Measurements from ENCODE around the gene THBS3.

Gene THBS3

DNA sequence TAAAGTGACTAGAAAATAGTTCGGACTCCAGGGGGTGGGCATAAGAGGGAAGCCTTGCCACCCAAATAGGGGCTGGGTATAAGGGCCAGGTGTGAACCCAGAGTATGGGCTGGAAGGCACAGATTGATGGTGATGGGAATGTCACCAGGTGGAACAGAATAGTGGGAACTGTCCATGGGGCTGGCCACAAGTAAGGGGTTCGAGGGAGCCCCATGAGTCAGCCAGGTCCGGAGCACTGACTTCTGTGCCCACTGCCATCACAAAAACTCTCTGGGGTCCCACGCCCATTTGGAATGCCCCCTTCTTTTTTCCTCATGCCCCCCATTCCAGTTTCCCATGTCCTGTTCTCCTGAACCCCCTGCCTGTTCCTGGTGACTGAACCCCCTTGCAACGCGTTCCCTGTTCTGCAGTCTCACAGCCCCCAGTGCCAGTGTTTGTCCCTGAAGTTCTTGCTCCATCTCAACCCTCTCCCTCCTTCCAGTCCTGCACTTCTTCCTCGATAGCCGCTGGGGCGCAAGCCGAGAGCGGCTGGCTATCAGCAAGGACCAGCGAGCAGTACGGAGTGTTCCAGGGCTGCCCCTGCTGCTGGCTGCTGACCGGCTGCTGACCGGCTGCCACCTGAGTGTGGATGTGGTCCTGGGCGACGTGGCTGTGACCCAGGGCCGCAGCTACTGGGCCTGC, 26.2 kb downstream of the THBS3 start:
- Histone ChIP-seq H3K4me3 (ENCODE audit: low read length) (no peak overlapping the region), H3K4me1 (ENCODE audit: low read length) (peaks cover 31% of the 10 kb centered on the region), H3K27ac (ENCODE audit: low read length) (no peak overlapping the region), H3K9ac (ENCODE audit: low read length) (no peak overlapping the region), H4K20me1 (ENCODE audit: insufficient read depth, low read length) (no peaks in the 10 kb centered on the region), H3K4me2 (ENCODE audit: low read length) (no peak overlapping the region), H3K27me3 (ENCODE audit: low read depth, low read length) (no peaks in the 10 kb centered on the region), H3K79me2 (ENCODE audit: low read length) (no peaks in the 10 kb centered on the region), H2AFZ (ENCODE audit: low read depth, low read length) (no peak overlapping the region), H3K9me3 (ENCODE audit: insufficient read depth, low read length) (no peaks in the 10 kb centered on the region), H3K36me3 (replicated peaks; ENCODE audit: low read depth, low read length) (peaks cover 19% of the 10 kb centered on the region)
- TF ChIP-seq, protein P1, sequence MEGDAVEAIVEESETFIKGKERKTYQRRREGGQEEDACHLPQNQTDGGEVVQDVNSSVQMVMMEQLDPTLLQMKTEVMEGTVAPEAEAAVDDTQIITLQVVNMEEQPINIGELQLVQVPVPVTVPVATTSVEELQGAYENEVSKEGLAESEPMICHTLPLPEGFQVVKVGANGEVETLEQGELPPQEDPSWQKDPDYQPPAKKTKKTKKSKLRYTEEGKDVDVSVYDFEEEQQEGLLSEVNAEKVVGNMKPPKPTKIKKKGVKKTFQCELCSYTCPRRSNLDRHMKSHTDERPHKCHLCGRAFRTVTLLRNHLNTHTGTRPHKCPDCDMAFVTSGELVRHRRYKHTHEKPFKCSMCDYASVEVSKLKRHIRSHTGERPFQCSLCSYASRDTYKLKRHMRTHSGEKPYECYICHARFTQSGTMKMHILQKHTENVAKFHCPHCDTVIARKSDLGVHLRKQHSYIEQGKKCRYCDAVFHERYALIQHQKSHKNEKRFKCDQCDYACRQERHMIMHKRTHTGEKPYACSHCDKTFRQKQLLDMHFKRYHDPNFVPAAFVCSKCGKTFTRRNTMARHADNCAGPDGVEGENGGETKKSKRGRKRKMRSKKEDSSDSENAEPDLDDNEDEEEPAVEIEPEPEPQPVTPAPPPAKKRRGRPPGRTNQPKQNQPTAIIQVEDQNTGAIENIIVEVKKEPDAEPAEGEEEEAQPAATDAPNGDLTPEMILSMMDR (IDR thresholded peaks at IDR 0.05; ENCODE audit: low read depth, low read length): no peak
- no peak for TF ChIP-seq EZH2phosphoT487 (IDR thresholded peaks at IDR 0.05; ENCODE audit: low read depth)

DNA sequence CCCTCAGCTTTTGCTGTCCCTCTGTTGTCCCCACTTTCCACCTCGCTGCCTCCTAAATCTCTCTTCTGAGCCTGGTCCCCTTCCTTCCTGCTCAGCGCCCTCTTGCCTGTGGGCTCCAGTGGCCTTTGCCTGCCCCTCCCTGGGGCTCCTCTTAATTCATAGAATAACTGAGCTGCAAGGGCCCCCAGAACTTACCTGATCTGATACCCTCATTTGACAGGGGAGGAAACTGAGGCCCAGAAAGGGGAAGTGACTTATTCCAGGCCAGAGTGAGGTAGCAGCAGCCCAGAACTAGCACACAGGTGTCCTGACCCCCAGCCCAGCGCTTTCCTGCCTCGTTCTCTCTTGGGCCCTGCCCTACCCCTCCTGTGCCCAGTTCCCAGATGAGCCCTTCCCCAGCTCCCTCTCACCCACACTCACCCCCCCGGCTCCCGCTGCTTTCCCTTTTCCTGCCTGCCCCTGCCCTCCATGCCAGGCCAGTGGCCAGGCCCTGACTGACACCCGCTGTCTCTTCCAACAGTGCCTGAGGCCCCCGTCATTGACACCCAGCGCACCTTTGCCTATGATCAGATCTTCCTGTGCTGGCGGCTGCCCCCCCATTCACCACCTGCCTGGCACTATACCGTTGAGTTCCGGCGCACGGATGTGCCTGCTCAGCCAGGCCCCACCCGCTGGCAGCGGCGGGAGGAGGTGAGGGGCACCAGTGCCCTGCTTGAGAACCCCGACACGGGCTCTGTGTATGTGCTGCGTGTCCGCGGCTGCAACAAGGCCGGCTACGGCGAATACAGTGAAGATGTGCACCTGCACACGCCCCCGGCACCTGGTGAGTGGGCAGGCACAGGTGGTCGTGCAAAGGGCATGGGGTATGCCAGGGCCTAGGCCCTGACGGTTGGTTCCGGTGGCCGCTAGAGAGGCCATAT, 28.3 kb downstream of the THBS3 start:
- Histone ChIP-seq H3K27ac (ENCODE audit: low read length) (no peak overlapping the region), H3K27me3 (ENCODE audit: low read depth, low read length) (no peaks in the 10 kb centered on the region), H3K36me3 (replicated peaks; ENCODE audit: low read depth, low read length) (peaks cover 19% of the 10 kb centered on the region), H4K20me1 (ENCODE audit: insufficient read depth, low read length) (no peaks in the 10 kb centered on the region), H3K9me3 (ENCODE audit: insufficient read depth, low read length) (no peaks in the 10 kb centered on the region), H3K4me2 (ENCODE audit: low read length) (no peak overlapping the region), H2AFZ (ENCODE audit: low read depth, low read length) (no peak overlapping the region), H3K4me1 (ENCODE audit: low read length) (peaks cover 21% of the 10 kb centered on the region), H3K9ac (ENCODE audit: low read length) (no peak overlapping the region), H3K4me3 (ENCODE audit: low read length) (no peak overlapping the region), H3K79me2 (ENCODE audit: low read length) (no peaks in the 10 kb centered on the region)
- TF ChIP-seq, protein P1 (IDR thresholded peaks at IDR 0.05; ENCODE audit: low read depth, low read length): no peak
- no peak for TF ChIP-seq EZH2phosphoT487 (IDR thresholded peaks at IDR 0.05; ENCODE audit: low read depth)

DNA sequence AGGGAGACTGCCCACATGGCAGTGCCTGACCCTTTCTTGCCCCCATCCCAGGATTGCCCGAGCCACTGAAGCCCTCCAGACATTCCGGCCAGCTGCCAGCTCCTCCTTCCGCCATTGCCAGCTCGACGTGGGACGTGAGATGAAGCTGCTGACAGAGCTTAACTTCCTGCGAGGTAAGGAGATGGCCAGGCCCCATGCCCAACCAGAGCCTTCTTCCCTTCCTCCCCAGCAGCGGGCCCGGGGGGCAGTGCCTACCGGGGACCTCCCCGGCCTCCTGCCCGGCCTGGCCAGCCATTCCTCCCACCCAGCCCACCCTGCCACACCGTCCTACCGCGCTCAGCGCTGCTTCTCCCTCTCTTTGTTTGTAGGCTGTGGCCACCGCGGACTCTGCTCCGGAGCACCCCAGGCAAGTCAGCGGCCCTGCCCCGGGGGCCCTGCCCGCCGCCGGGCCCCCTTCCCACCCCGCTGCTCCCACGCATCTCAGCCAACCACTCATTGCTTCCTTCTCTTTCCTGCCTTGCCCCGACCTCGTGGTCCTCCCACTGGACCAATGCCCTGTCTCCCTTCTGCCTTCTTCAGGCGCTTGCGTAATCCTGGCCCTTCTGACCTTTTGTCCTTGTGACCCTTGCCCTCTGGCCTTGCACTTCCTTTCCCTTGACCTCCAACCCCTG, 29.1 kb downstream of the THBS3 start:
- H3K27me3 ChIP-seq (ENCODE audit: low read depth, low read length): no peaks in the 10 kb centered on the region
- H3K9me3 ChIP-seq (ENCODE audit: insufficient read depth, low read length): no peaks in the 10 kb centered on the region
- peaks cover 19% of the 10 kb centered on the region for H3K36me3 ChIP-seq (replicated peaks; ENCODE audit: low read depth, low read length)
- H4K20me1 ChIP-seq (ENCODE audit: insufficient read depth, low read length): no peaks in the 10 kb centered on the region
- H3K4me1 ChIP-seq (ENCODE audit: low read length): peaks cover 22% of the 10 kb centered on the region
- H3K79me2 ChIP-seq (ENCODE audit: low read length): no peaks in the 10 kb centered on the region
- no peak overlapping the region for H3K9ac ChIP-seq (ENCODE audit: low read length)
- H3K4me3 ChIP-seq (ENCODE audit: low read length): no peak overlapping the region
- H3K27ac ChIP-seq (ENCODE audit: low read length): no peak overlapping the region
- TF ChIP-seq, protein P1 (IDR thresholded peaks at IDR 0.05; ENCODE audit: low read depth, low read length): no peak
- TF ChIP-seq EZH2phosphoT487 (IDR thresholded peaks at IDR 0.05; ENCODE audit: low read depth): no peak
- no peak overlapping the region for H3K4me2 ChIP-seq (ENCODE audit: low read length)
- H2AFZ ChIP-seq (ENCODE audit: low read depth, low read length): no peak overlapping the region

DNA sequence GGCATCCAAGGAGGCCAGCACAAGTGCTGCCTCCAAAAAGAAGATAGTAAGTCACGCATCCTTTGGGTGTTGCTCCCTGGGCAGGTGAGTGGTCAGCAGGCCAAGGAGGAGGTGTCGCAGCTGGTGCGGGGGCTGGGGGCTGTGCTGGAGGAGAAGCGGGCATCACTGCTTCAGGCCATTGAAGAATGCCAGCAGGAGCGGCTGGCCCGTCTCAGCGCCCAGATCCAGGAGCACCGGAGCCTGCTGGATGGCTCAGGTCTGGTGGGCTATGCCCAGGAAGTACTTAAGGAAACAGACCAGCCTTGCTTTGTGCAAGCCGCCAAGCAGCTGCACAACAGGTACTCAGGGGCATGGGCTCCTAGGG, 29.8 kb downstream of the THBS3 start:
- TF ChIP-seq, protein P1 (IDR thresholded peaks at IDR 0.05; ENCODE audit: low read depth, low read length): no peak
- no peak for TF ChIP-seq EZH2phosphoT487 (IDR thresholded peaks at IDR 0.05; ENCODE audit: low read depth)
- no peak overlapping the region for H2AFZ ChIP-seq (ENCODE audit: low read depth, low read length)
- no peak overlapping the region for H3K27ac ChIP-seq (ENCODE audit: low read length)
- H3K4me3 ChIP-seq (ENCODE audit: low read length): no peak overlapping the region
- no peaks in the 10 kb centered on the region for H3K27me3 ChIP-seq (ENCODE audit: low read depth, low read length)
- H3K9me3 ChIP-seq (ENCODE audit: insufficient read depth, low read length): no peaks in the 10 kb centered on the region
- peaks cover 22% of the 10 kb centered on the region for H3K4me1 ChIP-seq (ENCODE audit: low read length)
- no peak overlapping the region for H3K9ac ChIP-seq (ENCODE audit: low read length)
- peaks cover 2% of the 10 kb centered on the region for H3K79me2 ChIP-seq (ENCODE audit: low read length)
- no peaks in the 10 kb centered on the region for H4K20me1 ChIP-seq (ENCODE audit: insufficient read depth, low read length)
- H3K36me3 ChIP-seq (replicated peaks; ENCODE audit: low read depth, low read length): peaks cover 17% of the 10 kb centered on the region
- no peak overlapping the region for H3K4me2 ChIP-seq (ENCODE audit: low read length)

Measured in OCI-LY3 (cell line).